ENCODE measurements around the gene ZNF396.

The ZNF396 gene

DNA sequence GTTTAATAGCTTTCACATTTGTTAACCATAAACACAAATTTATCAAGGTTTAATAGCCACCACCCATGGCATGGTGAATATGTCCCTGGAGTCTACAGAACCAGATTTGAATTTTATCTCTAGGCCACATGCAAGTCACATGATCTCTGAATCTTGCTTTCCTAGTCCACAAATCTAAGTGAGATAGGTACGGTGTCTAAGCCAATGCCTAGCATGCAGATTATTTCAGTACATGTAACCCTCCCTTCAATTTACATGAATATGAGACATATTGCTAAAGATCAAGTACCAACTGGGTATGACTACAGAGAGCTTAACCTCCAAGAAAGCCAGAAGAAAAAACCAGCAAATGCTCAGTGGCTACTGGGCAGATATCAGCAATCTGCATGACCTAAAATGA, 42.9 kb downstream of the ZNF396 start:
- no peak for DNase-seq

- no peak for DNase-seq
Measured at GRCh38 chr18:35331367-35332087, 45.6 kb downstream of the ZNF396 start.

- no peak for DNase-seq
Measured at GRCh38 chr18:35328868-35329267, 48.3 kb downstream of the ZNF396 start.

GRCh38 chr18:35326695-35327387, 50.3 kb downstream of the ZNF396 start:
- DNase-seq: no peak

GRCh38 chr18:35324926-35325655, 52.0 kb downstream of the ZNF396 start:
- no peak for DNase-seq

DNA sequence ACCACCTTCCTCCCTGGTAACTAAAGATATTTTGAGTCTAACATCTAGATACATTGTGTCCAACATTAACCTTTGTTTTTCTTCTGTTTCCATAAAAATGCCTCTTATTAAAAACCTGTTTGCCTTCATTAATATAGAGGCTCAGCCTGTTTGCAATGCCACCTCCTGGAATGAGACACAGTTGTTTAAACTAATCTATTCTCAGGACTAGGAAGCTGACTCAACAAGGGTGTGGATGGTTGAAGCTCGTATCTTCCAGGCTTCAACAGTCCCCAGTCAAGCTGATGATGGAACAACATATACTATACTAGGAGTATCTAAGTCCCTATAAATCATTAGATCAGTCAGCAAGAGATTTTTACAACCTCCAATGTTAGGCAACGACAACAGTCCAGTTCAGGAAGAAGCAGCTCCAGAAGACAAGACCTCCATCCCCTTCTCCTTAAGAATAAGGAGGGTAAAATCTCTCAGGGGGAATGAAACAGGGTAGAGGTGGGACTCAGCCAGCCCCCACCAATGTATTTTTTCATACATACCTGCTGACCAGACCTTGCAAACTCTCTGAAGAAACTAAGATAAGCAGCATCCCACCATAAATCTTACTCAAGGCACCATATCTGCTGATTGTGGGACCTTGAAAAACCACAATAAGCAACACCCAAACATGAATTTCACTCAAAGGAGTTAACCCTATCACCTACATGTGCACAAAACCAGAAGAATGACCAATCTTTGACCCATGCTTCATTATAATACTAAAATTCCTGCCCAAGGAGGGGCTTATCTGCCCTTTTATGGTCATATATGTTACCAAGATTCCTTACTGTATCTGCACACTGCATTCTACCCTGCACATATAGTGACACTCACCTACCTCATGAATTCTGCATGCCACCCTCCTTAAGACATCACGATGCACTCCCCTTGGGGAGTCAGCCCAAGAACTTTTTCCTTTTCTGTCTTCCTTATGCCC, 54.4 kb downstream of the ZNF396 start:
- no peak for DNase-seq

All from activated CD4-positive, alpha-beta T cell treated with anti-CD3 and anti-CD28 coated beads for 48 hours (primary cell).